H1 (cell line): ENCODE results near the gene SPAM1. TPM values are rescaled to one million over a fixed set of nuclear protein-coding genes. Genes with fewer than 3 reads are reported as not detected.
"Not testable (repeated sequence)": the region's sequence is repeated elsewhere in the genome, so short reads cannot be mapped to it uniquely, and the experiment has no call there.

Experiments
- CTCF ChIA-PET: fragments of 300-600 bp; sonication (Branson Sonifier 250); formaldehyde crosslinking; loops from one replicate; lab custom pipeline; 2021; ENCODE audit not compliant: partially characterized antibody; lab: Charles Lee
- POLR2A ChIA-PET: fragments of 300-600 bp; sonication (Branson Sonifier 250); formaldehyde crosslinking; loops from one replicate; lab custom pipeline; 2021; ENCODE audit warnings: inconsistent platforms; ENCODE audit not compliant: partially characterized antibody; lab: Charles Lee
- DNase-seq, 2 experiments: peaks; one replicate each; pipeline versions ENCODE4 v3.0.0 to v3.0.0-alpha.2; 2010 to 2022; ENCODE audit warnings: low spot score in 2 of 2, low read depth in 1 of 2, mixed read lengths in 1 of 2
- FAIRE-seq: peaks from 2 replicates; lab custom pipeline; 2011; peaks lifted over from hg19 to GRCh38; lab: Jason Lieb, UNC
- H2AFZ ChIP-seq: 2 replicates; pipeline ENCODE4 v1.8.1; 2012; ENCODE audit warnings: low read length, inconsistent platforms
- H2AK5ac ChIP-seq: 2 replicates; pipeline ENCODE4 v1.6.1; 2013; ENCODE audit warnings: low read depth, low read length
- H2BK120ac ChIP-seq: replicated peaks from 2 replicates; pipeline ENCODE3; 2013; ENCODE audit warnings: low read depth, low read length, inconsistent platforms
- H2BK12ac ChIP-seq: 2 replicates; pipeline ENCODE4 v1.6.1; 2013; ENCODE audit warnings: low read depth, low read length
- H2BK15ac ChIP-seq: 2 replicates; pipeline ENCODE4 v1.6.1; 2013; ENCODE audit warnings: low read length
- H2BK20ac ChIP-seq: 2 replicates; pipeline ENCODE4 v1.6.1; 2013; ENCODE audit warnings: low read length
- H2BK5ac ChIP-seq: 2 replicates; pipeline ENCODE4 v1.6.1; 2013; ENCODE audit warnings: low read depth, low read length
- H3K14ac ChIP-seq: 2 replicates; pipeline ENCODE4 v1.6.1; 2013; ENCODE audit warnings: inconsistent platforms; ENCODE audit not compliant: insufficient read length
- H3K18ac ChIP-seq: 2 replicates; pipeline ENCODE4 v1.6.1; 2013; ENCODE audit warnings: low read length; ENCODE audit errors: extremely low read depth
- H3K23ac ChIP-seq: 2 replicates; pipeline ENCODE4 v1.6.1; 2013; ENCODE audit warnings: inconsistent platforms; ENCODE audit not compliant: insufficient read length
- H3K23me2 ChIP-seq: 2 replicates; pipeline ENCODE4 v1.6.1; 2013; ENCODE audit warnings: low read depth, low read length
- H3K27ac ChIP-seq: 2 replicates; pipeline ENCODE4 v1.6.1; 2011; ENCODE audit warnings: low read depth, low read length, inconsistent platforms
- H3K27me3 ChIP-seq, 4 experiments: replicated peaks in 1 of 4; 1 replicate in 1 of 4; 2 replicates in 3 of 4; pipeline versions ENCODE4 v1.6.1 to v1.8.1; 2011 to 2013; ENCODE audit warnings: low read length in 3 of 4, mild to moderate bottlenecking in 3 of 4, inconsistent platforms in 2 of 4, mixed read lengths in 2 of 4, moderate library complexity in 1 of 4; ENCODE audit not compliant: control insufficient read depth in 3 of 4, insufficient read depth in 3 of 4; ENCODE audit errors: extremely low read depth in 1 of 4
- H3K36me3 ChIP-seq, 4 experiments: 2 replicates each; pipeline versions ENCODE4 v1.6.1 to v1.8.1; 2011 to 2013; ENCODE audit warnings: mild to moderate bottlenecking in 4 of 4, low read length in 3 of 4, moderate library complexity in 2 of 4, control low read depth in 1 of 4, inconsistent platforms in 1 of 4; ENCODE audit not compliant: insufficient read depth in 4 of 4, control insufficient read depth in 2 of 4
- H3K4ac ChIP-seq: replicated peaks from 2 replicates; pipeline ENCODE3; 2013; ENCODE audit warnings: low read length, low read depth, mixed read lengths, inconsistent platforms; ENCODE audit not compliant: insufficient read length
- H3K4me1 ChIP-seq, 4 experiments: replicated peaks in 1 of 4; 1 replicate in 1 of 4; 2 replicates in 3 of 4; pipeline versions ENCODE4 v1.6.1 to v1.8.1; 2011 to 2013; ENCODE audit warnings: low read length in 3 of 4, inconsistent platforms in 2 of 4, mixed read lengths in 1 of 4; ENCODE audit not compliant: insufficient read depth in 4 of 4, control insufficient read depth in 3 of 4
- H3K4me2 ChIP-seq, 2 experiments: 2 replicates each; pipeline versions ENCODE4 v1.6.1 to v1.8.1; 2011 to 2013; ENCODE audit warnings: low read depth in 2 of 2, low read length in 2 of 2, control low read depth in 1 of 2, inconsistent platforms in 1 of 2, mild to moderate bottlenecking in 1 of 2; ENCODE audit not compliant: insufficient read depth in 1 of 2
- H3K4me3 ChIP-seq, 4 experiments: fragments of 200-600, 300-600 bp in 1 of 4; sonication (generic), shearing (Covaris generic), sonication (Bioruptor Twin) in 1 of 4; 2 replicates each; pipeline versions ENCODE4 v1.5.1 to v1.8.1; 2011 to 2016; ENCODE audit warnings: low read length in 4 of 4, low read depth in 3 of 4, control low read depth in 2 of 4, inconsistent platforms in 2 of 4, mild to moderate bottlenecking in 2 of 4, mixed read lengths in 1 of 4, moderate library complexity in 1 of 4; ENCODE audit not compliant: insufficient read depth in 2 of 4; ENCODE audit errors: extremely low read depth in 1 of 4
- H3K56ac ChIP-seq: replicated peaks from 2 replicates; pipeline ENCODE3; 2013; ENCODE audit warnings: low read depth, mild to moderate bottlenecking, mixed read lengths, low read length, inconsistent platforms; ENCODE audit not compliant: insufficient read length
- H3K79me1 ChIP-seq: 2 replicates; pipeline ENCODE4 v1.6.1; 2013; ENCODE audit warnings: low read depth, low read length, control low read depth
- H3K79me2 ChIP-seq, 2 experiments: 2 replicates each; pipeline versions ENCODE4 v1.6.1 to v1.8.1; 2012 to 2013; ENCODE audit warnings: low read length in 2 of 2, mild to moderate bottlenecking in 2 of 2, inconsistent platforms in 1 of 2; ENCODE audit not compliant: insufficient read depth in 2 of 2, control insufficient read depth in 1 of 2
- H3K9ac ChIP-seq, 4 experiments: replicated peaks in 1 of 4; 1 replicate in 1 of 4; 2 replicates in 3 of 4; pipeline versions ENCODE4 v1.6.1 to v1.8.1; 2011 to 2013; ENCODE audit warnings: low read depth in 3 of 4, low read length in 3 of 4, control low read depth in 2 of 4, mild to moderate bottlenecking in 2 of 4, moderate library complexity in 2 of 4, inconsistent platforms in 1 of 4; ENCODE audit errors: extremely low read depth in 1 of 4
- H3K9me3 ChIP-seq, 2 experiments: 2 replicates each; pipeline versions ENCODE4 v1.6.1 to v1.8.1; 2012 to 2013; ENCODE audit warnings: mild to moderate bottlenecking in 2 of 2, moderate library complexity in 2 of 2, control low read depth in 1 of 2, inconsistent platforms in 1 of 2, low read depth in 1 of 2, low read length in 1 of 2, mixed read lengths in 1 of 2; ENCODE audit not compliant: insufficient read depth in 2 of 2
- H4K20me1 ChIP-seq, 2 experiments: replicated peaks in 1 of 2; 2 replicates each; pipeline versions ENCODE3 to v1.8.1; 2011 to 2013; ENCODE audit warnings: inconsistent platforms in 2 of 2, low read length in 2 of 2, mild to moderate bottlenecking in 1 of 2; ENCODE audit not compliant: insufficient read depth in 2 of 2, control insufficient read depth in 1 of 2
- H4K5ac ChIP-seq: 2 replicates; pipeline ENCODE4 v1.6.1; 2013; ENCODE audit warnings: low read length, low read depth, mixed read lengths, inconsistent platforms; ENCODE audit not compliant: insufficient read length
- H4K8ac ChIP-seq: 2 replicates; pipeline ENCODE4 v1.8.0; 2013; ENCODE audit warnings: mild to moderate bottlenecking, moderate library complexity, low read length, inconsistent platforms; ENCODE audit not compliant: insufficient read depth; ENCODE audit errors: extremely low read depth
- H4K91ac ChIP-seq: replicated peaks from 2 replicates; pipeline ENCODE3; 2013; ENCODE audit warnings: low read length, mixed read lengths, inconsistent platforms; ENCODE audit not compliant: insufficient read length
- WGBS, 2 experiments: shearing (Covaris generic) in 1 of 2; methylation state at CpG; one replicate each; pipeline versions ENCODE4 v1.1.6 to v1.1.7; 2013 to 2015; ENCODE audit warnings: low lambda C conversion rate in 2 of 2, mixed read lengths in 2 of 2, inconsistent platforms in 1 of 2, low coverage in 1 of 2, missing lambda C conversion rate in 1 of 2; ENCODE audit not compliant: insufficient replicate concordance in 2 of 2, insufficient coverage in 1 of 2, insufficient read length in 1 of 2; ENCODE audit errors: extremely low coverage in 1 of 2, missing lambda C conversion rate in 1 of 2; 5-methylcytosine and 5-hydroxymethylcytosine counted together
- polyA plus RNA-seq, 7 experiments: library from polyadenylated mRNA; depleted of rRNA in 3 of 7; stranded (reverse) in 5 of 7; unstranded in 2 of 7; fragments of >200 nt in 5 of 7; fragments of 200-250 nt in 2 of 7; gene quantifications; 1 replicate in 5 of 7; 2 replicates in 1 of 7; 4 replicates in 1 of 7; pipeline versions ENCODE4 v1.2.1 to v1.2.3, GENCODE V29; 2011 to 2013; ENCODE audit warnings: missing spikeins in 2 of 7, mixed read lengths in 2 of 7
- total RNA-seq: library from RNA; stranded (reverse); fragmentation: NEBNext Ultra II Directional; extraction: Animal tissue kit (Norgen Biotek cat#: 25700); gene quantifications from 2 replicates; pipeline ENCODE4 v1.2.1, GENCODE V29; 2021

SPAM1 gene
- total and polyA plus RNA-seq, 2 of the 8 experiments (the other 6 are each of a cell fraction or from before 2014, with no cell fraction given), result not detected

- H3K9me3 ChIP-seq, result peaks cover 13 to 18% of the 10 kb centered on the region in 2 experiments
- POLR2A ChIA-PET, H3K4ac ChIP-seq, H4K91ac ChIP-seq, H2BK5ac ChIP-seq, H3K79me2 ChIP-seq, H3K56ac ChIP-seq, H4K8ac ChIP-seq, FAIRE-seq, H2BK20ac ChIP-seq, H2BK12ac ChIP-seq, H3K4me3 ChIP-seq, H2BK120ac ChIP-seq, H4K5ac ChIP-seq, H3K4me2 ChIP-seq, H4K20me1 ChIP-seq, H3K18ac ChIP-seq, H3K27ac ChIP-seq, H2AFZ ChIP-seq, H3K79me1 ChIP-seq, H2AK5ac ChIP-seq, H3K23ac ChIP-seq, DNase-seq, H3K4me1 ChIP-seq, H3K27me3 ChIP-seq, H3K36me3 ChIP-seq, H2BK15ac ChIP-seq, H3K9ac ChIP-seq, H3K14ac ChIP-seq, H3K23me2 ChIP-seq: not testable (repeated sequence)
- WGBS, 2 experiments, result 89% methylated on average over 3 of the region's 10 CpGs; no CpG with 5 or more reads in 1 of the 2 experiments
- CTCF ChIA-PET, result interaction anchor here (1.0 kb wide), 1 partner anchor 266 kb away, joined by 3 read pairs; no protein-coding TSS in a partner anchor
Measured at GRCh38 chr7:123894753-123895152, 30.3 kb upstream of the SPAM1 start.
